Hepatocyte (in vitro differentiated cells): ENCODE results near the gene LGALSL. TPM values are rescaled to one million over a fixed set of nuclear protein-coding genes. Genes with fewer than 3 reads are reported as not detected.

Experiments used
- DNase-seq: peaks from one replicate; pipeline ENCODE4 v3.0.0-alpha.2; 2016; ENCODE audit warnings: low spot score
- H2AFZ ChIP-seq: fragments of 200-600 bp; sonication (generic); 2 replicates; pipeline ENCODE4 v1.6.0; 2016; ENCODE audit warnings: antibody characterized with exemption, mild to moderate bottlenecking
- H3K27ac ChIP-seq: fragments of 200-600 bp; sonication (generic); 2 replicates; pipeline ENCODE4 v1.5.1; 2016; ENCODE audit warnings: mild to moderate bottlenecking
- H3K27me3 ChIP-seq: fragments of 200-600 bp; sonication (generic); 2 replicates; pipeline ENCODE4 v1.6.1; 2016
- H3K36me3 ChIP-seq: fragments of 200-600 bp; sonication (generic); replicated peaks from 2 replicates; pipeline ENCODE4 v1.5.1; 2016; ENCODE audit warnings: low read depth; ENCODE audit not compliant: insufficient read depth
- H3K4me1 ChIP-seq: fragments of 200-600 bp; sonication (generic); 2 replicates; pipeline ENCODE4 v1.5.1; 2016; ENCODE audit warnings: mild to moderate bottlenecking, moderate library complexity; ENCODE audit not compliant: insufficient read depth
- H3K4me2 ChIP-seq: fragments of 200-600 bp; sonication (generic); 2 replicates; pipeline ENCODE4 v1.6.0; 2016
- H3K4me3 ChIP-seq: fragments of 200-600 bp; sonication (generic); 2 replicates; pipeline ENCODE4 v1.5.1; 2016; ENCODE audit warnings: mild to moderate bottlenecking
- H3K79me2 ChIP-seq: fragments of 200-600 bp; sonication (generic); 2 replicates; pipeline ENCODE4 v1.6.0; 2017; ENCODE audit warnings: mild to moderate bottlenecking
- H3K9me2 ChIP-seq: fragments of 200-600 bp; sonication (generic); replicated peaks from 2 replicates; pipeline ENCODE4 v1.6.0; 2017; ENCODE audit warnings: mild to moderate bottlenecking; ENCODE audit not compliant: insufficient read depth
- H3K9me3 ChIP-seq: fragments of 200-600 bp; sonication (generic); 2 replicates; pipeline ENCODE4 v1.5.1; 2016; ENCODE audit warnings: low read depth, mild to moderate bottlenecking
- H4K20me1 ChIP-seq: fragments of 200-600 bp; sonication (generic); 2 replicates; pipeline ENCODE4 v1.6.0; 2016; ENCODE audit warnings: mild to moderate bottlenecking; ENCODE audit not compliant: insufficient read depth, poor library complexity, severe bottlenecking
- EZH2 ChIP-seq: fragments of 200-600 bp; sonication (generic); IDR thresholded peaks from 2 replicates; pipeline ENCODE4 v1.6.1; 2016; ENCODE audit warnings: antibody characterized with exemption, mild to moderate bottlenecking, borderline replicate concordance
- EZH2phosphoT487 ChIP-seq: fragments of 200-600 bp; sonication (generic); IDR thresholded peaks from one replicate; pipeline ENCODE4 v1.6.1; 2018; ENCODE audit warnings: antibody characterized with exemption, mild to moderate bottlenecking, low read depth, moderate library complexity; ENCODE audit not compliant: unreplicated experiment, severe bottlenecking
- WGBS: methylation state at CpG from one replicate; pipeline ENCODE4 v1.1.6; 2016; ENCODE audit warnings: low lambda C conversion rate; ENCODE audit errors: missing lambda C conversion rate; 5-methylcytosine and 5-hydroxymethylcytosine counted together
- polyA plus RNA-seq: library from polyadenylated mRNA; unstranded; fragments of >200 nt; fragmentation: Nextera tagmentation; extraction: Ambion mirVana; gene quantifications from 2 replicates; pipeline ENCODE4 v1.2.1, GENCODE V29; 2016
- total RNA-seq: library from RNA; depleted of rRNA; stranded (reverse); fragments of >200 nt; gene quantifications from 2 replicates; pipeline ENCODE4 v1.2.3, GENCODE V29; 2014
- TF ChIP-seq, protein P1 (sequence below): fragments of 200-600 bp; sonication (generic); IDR thresholded peaks from 2 replicates; pipeline ENCODE4 v1.5.1; 2016; ENCODE audit warnings: antibody characterized with exemption, mild to moderate bottlenecking; ENCODE audit not compliant: poor library complexity

Gene LGALSL
- total and polyA plus RNA-seq, 2 experiments from 2014 or later, result 30.7 to 44.6 TPM

DNA sequence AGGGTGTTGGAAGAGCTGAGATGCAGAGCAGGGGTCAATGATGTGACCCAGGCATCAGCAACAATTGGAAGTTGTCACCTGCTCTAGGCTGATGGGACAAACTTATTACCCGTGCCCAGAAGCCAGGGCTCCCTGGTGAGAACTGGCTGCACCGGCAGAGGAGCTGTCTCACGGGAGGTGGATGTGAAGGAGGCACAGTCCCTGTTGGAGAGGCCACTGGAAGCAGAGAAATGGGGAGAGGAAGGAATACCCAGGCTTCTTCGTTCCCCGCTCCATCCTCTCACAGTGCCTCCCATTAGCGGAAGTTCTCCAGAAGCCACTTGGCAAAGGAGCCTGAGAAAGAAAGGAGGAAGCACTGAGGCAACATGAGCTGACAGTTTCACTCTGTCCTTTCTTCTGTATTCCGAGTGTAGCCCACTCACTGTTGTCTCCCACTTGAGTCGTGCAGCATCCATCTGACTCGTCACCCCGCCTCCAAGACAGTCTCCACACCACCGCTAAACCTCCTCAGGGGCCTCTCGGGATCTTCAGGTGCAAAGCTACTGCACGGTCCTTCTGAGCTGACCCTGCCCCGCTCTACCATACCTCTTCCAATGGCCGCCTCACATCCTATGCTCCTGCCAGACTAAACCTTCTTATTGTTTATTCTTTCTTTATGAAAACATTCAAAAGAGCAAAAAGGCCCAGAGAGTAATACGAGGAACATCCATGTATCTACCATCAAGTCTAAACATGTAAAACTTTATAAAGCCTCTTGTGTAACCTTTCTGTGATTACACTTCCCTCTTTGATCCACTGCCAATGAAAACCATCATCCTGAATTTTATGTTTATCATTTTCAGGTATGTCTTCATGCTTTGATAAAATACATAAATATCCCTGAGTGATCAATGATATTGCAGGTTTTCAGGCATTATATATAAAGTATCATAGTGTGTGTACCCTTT is 51.1 kb downstream of the LGALSL start:
- Histone ChIP-seq H3K9me2 (no peaks in the 10 kb centered on the region), H3K4me1 (no peaks in the 10 kb centered on the region), H3K4me2 (no peak overlapping the region), H3K4me3 (no peak overlapping the region), H3K9me3 (no peaks in the 10 kb centered on the region), H4K20me1 (no peaks in the 10 kb centered on the region), H3K27ac (no peak overlapping the region), H3K27me3 (no peaks in the 10 kb centered on the region), H3K36me3 (no peaks in the 10 kb centered on the region), H2AFZ (no peak overlapping the region), H3K79me2 (no peaks in the 10 kb centered on the region)
- TF ChIP-seq EZH2phosphoT487 (no peak), EZH2 (no peak)
- TF ChIP-seq, protein P1, sequence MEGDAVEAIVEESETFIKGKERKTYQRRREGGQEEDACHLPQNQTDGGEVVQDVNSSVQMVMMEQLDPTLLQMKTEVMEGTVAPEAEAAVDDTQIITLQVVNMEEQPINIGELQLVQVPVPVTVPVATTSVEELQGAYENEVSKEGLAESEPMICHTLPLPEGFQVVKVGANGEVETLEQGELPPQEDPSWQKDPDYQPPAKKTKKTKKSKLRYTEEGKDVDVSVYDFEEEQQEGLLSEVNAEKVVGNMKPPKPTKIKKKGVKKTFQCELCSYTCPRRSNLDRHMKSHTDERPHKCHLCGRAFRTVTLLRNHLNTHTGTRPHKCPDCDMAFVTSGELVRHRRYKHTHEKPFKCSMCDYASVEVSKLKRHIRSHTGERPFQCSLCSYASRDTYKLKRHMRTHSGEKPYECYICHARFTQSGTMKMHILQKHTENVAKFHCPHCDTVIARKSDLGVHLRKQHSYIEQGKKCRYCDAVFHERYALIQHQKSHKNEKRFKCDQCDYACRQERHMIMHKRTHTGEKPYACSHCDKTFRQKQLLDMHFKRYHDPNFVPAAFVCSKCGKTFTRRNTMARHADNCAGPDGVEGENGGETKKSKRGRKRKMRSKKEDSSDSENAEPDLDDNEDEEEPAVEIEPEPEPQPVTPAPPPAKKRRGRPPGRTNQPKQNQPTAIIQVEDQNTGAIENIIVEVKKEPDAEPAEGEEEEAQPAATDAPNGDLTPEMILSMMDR, result no peak
- WGBS, result 85% methylated on average over 16 of the region's 16 CpGs
- no peak for DNase-seq

DNA sequence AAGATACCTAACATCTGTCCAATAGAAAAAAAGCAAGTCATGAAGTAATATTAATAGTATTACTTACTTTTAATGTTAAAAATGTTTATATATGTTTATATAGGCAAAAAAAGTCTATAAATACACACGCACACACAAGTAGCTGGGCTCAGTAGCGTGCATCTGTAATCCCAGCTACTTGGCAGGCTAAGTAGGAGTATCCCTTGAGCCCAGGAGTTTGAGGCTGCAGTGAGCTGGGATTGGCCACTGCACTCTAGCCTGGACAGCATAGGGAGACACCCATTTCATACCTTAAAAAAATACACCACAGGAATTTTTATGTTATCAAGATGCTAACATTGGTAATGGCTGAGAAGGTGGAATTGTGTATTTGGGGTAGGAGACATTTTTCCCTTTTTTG is 52.7 kb downstream of the LGALSL start:
- H3K27ac ChIP-seq, result no peak overlapping the region
- no peaks in the 10 kb centered on the region for H3K9me3 ChIP-seq
- H3K9me2 ChIP-seq, result no peaks in the 10 kb centered on the region
- no peak for DNase-seq
- no peaks in the 10 kb centered on the region for H3K36me3 ChIP-seq
- TF ChIP-seq EZH2, result no peak
- TF ChIP-seq, protein P1, result no peak
- TF ChIP-seq EZH2phosphoT487, result no peak
- no peak overlapping the region for H3K4me2 ChIP-seq
- H4K20me1 ChIP-seq, result no peaks in the 10 kb centered on the region
- H2AFZ ChIP-seq, result no peak overlapping the region
- 77% methylated on average over 2 of the region's 2 CpGs for WGBS
- no peaks in the 10 kb centered on the region for H3K27me3 ChIP-seq
- H3K79me2 ChIP-seq, result no peaks in the 10 kb centered on the region
- H3K4me3 ChIP-seq, result no peak overlapping the region
- H3K4me1 ChIP-seq, result no peaks in the 10 kb centered on the region

Other genes starting within 250 kb of the LGALSL start
- gene AFTPH, start 70.2 kb downstream of the LGALSL start, total RNA-seq, result 44.7 and 50.9 TPM in 2 replicates
- gene AFTPH, start 70.2 kb downstream of the LGALSL start, polyA plus RNA-seq, result 11.8 and 12.0 TPM in 2 replicates
- 23.4 and 23.8 TPM in 2 replicates for gene SERTAD2, start 199.8 kb downstream of the LGALSL start, total RNA-seq
- gene SERTAD2, start 199.8 kb downstream of the LGALSL start, polyA plus RNA-seq, result 13.8 and 15.0 TPM in 2 replicates